Endothelial cell of umbilical vein (primary cell): ENCODE results near the gene MTR. TPM values are rescaled to one million over a fixed set of nuclear protein-coding genes. Genes with fewer than 3 reads are reported as not detected.

ENCODE experiments used
- BruUV-seq: library from RNA; stranded (reverse); fragments of 400-500 nt; replicated peaks from 2 replicates; lab custom pipeline; 2021; lab: Mats Ljungman, UMichigan
- CTCF ChIA-PET: fragments of 300-600, 350-600 bp; sonication (Branson Sonifier 250); formaldehyde crosslinking; loops from one replicate; lab custom pipeline; 2021; ENCODE audit warnings: antibody characterized with exemption, inconsistent platforms; lab: Charles Lee
- POLR2A ChIA-PET: fragments of 300-600, 350-600 bp; sonication (Branson Sonifier 250); formaldehyde crosslinking; loops from one replicate; lab custom pipeline; 2021; ENCODE audit warnings: antibody characterized with exemption, inconsistent platforms; lab: Charles Lee
- DNase-seq: peaks from one replicate; pipeline ENCODE4 v3.0.0-alpha.2; 2011; ENCODE audit warnings: low read depth, low spot score
- FAIRE-seq: peaks from 2 replicates; lab custom pipeline; 2011; peaks lifted over from hg19 to GRCh38; lab: Jason Lieb, UNC
- H2AFZ ChIP-seq: 2 replicates; pipeline ENCODE4 v1.6.0; 2012; ENCODE audit warnings: low read depth, low read length, control low read depth, inconsistent platforms
- H3K27ac ChIP-seq: 2 replicates; pipeline ENCODE4 v1.5.1; 2011; ENCODE audit warnings: low read depth, mild to moderate bottlenecking, control low read depth, low read length, moderate library complexity; ENCODE audit not compliant: insufficient read depth
- H3K27me3 ChIP-seq, 2 experiments: 2 replicates each; pipeline versions ENCODE4 v1.6.0 to v1.6.1; 2011; ENCODE audit warnings: low read length in 2 of 2, mixed read lengths in 1 of 2; ENCODE audit not compliant: control insufficient read depth in 2 of 2, insufficient read depth in 2 of 2
- H3K36me3 ChIP-seq, 2 experiments: 2 replicates in 1 of 2; 3 replicates in 1 of 2; pipeline ENCODE4 v1.5.1; 2011; ENCODE audit warnings: low read length in 2 of 2, mild to moderate bottlenecking in 1 of 2, moderate library complexity in 1 of 2; ENCODE audit not compliant: control insufficient read depth in 2 of 2, insufficient read depth in 2 of 2; ENCODE audit errors: extremely low read depth in 1 of 2
- H3K4me1 ChIP-seq: 3 replicates; pipeline ENCODE4 v1.5.1; 2011; ENCODE audit warnings: mild to moderate bottlenecking, low read length; ENCODE audit not compliant: control insufficient read depth, insufficient read depth; ENCODE audit errors: extremely low read depth
- H3K4me2 ChIP-seq: 2 replicates; pipeline ENCODE4 v1.6.1; 2011; ENCODE audit warnings: low read length, control low read depth, mixed read lengths; ENCODE audit not compliant: insufficient read depth
- H3K4me3 ChIP-seq, 3 experiments: fragments of 200-600 bp in 1 of 3; sonication (generic), shearing (Covaris generic) in 1 of 3; replicated peaks in 1 of 3; 2 replicates each; pipeline ENCODE4 v1.5.1; 2011 to 2016; ENCODE audit warnings: control low read depth in 3 of 3, low read length in 3 of 3, mild to moderate bottlenecking in 2 of 3, inconsistent platforms in 1 of 3, low read depth in 1 of 3, moderate library complexity in 1 of 3; ENCODE audit not compliant: insufficient read depth in 1 of 3
- H3K79me2 ChIP-seq: 2 replicates; pipeline ENCODE4 v1.6.0; 2012; ENCODE audit warnings: low read length, inconsistent platforms; ENCODE audit not compliant: control insufficient read depth, insufficient read depth
- H3K9ac ChIP-seq: replicated peaks from 2 replicates; pipeline ENCODE3; 2011; ENCODE audit warnings: low read length, control low read depth; ENCODE audit not compliant: insufficient read depth; ENCODE audit errors: extremely low read depth
- H3K9me1 ChIP-seq: replicated peaks from 3 replicates; pipeline ENCODE4 v1.6.0; 2011; ENCODE audit warnings: mild to moderate bottlenecking, low read length; ENCODE audit not compliant: control insufficient read depth, insufficient read depth; ENCODE audit errors: extremely low read depth
- H3K9me3 ChIP-seq: replicated peaks from 2 replicates; pipeline ENCODE4 v1.5.1; 2012; ENCODE audit warnings: low read length, inconsistent platforms; ENCODE audit not compliant: control insufficient read depth, insufficient read depth
- H4K20me1 ChIP-seq: replicated peaks from 2 replicates; pipeline ENCODE3; 2011; ENCODE audit warnings: mild to moderate bottlenecking, low read length; ENCODE audit not compliant: control insufficient read depth, insufficient read depth; ENCODE audit errors: extremely low read depth
- EZH2 ChIP-seq: IDR thresholded peaks from 2 replicates; pipeline ENCODE4 v1.6.1; 2012; ENCODE audit warnings: borderline replicate concordance, low read depth, mild to moderate bottlenecking, moderate library complexity, low read length, inconsistent platforms; ENCODE audit not compliant: severe bottlenecking
- FOS ChIP-seq: IDR thresholded peaks from 2 replicates; pipeline ENCODE4 v1.6.1; 2011; ENCODE audit warnings: mild to moderate bottlenecking, low read length, moderate library complexity, borderline replicate concordance; ENCODE audit not compliant: insufficient read depth
- GATA2 ChIP-seq: IDR thresholded peaks from 2 replicates; pipeline ENCODE4 v1.7.0; 2011; ENCODE audit warnings: low read depth, mild to moderate bottlenecking, moderate library complexity, mixed read lengths, low read length; ENCODE audit not compliant: insufficient read length, insufficient read depth
- JUN ChIP-seq: IDR thresholded peaks from 2 replicates; pipeline ENCODE4 v1.6.1; 2011; ENCODE audit warnings: borderline replicate concordance, low read depth; ENCODE audit not compliant: insufficient read length, insufficient read depth
- MAX ChIP-seq: IDR thresholded peaks from 2 replicates; pipeline ENCODE4 v1.6.1; 2011; ENCODE audit not compliant: insufficient read depth, insufficient read length
- MYC ChIP-seq: IDR thresholded peaks from one replicate; pipeline ENCODE4 v1.6.1; 2011; ENCODE audit warnings: mild to moderate bottlenecking, low read depth, low read length
- POLR2A ChIP-seq: IDR thresholded peaks from 2 replicates; pipeline ENCODE4 v1.6.1; 2012; ENCODE audit warnings: low read depth, mild to moderate bottlenecking, control low read depth, low read length
- POLR2AphosphoS5 ChIP-seq: IDR thresholded peaks from 2 replicates; pipeline ENCODE4 v1.6.1; 2012; ENCODE audit warnings: low read depth, mild to moderate bottlenecking, control low read depth, low read length, moderate library complexity; ENCODE audit not compliant: insufficient read depth
- dilution Hi-C: fragments of 300-500 bp; cut with MboI; formaldehyde crosslinking; loops from one replicate; pipeline ENCODE4 v1.15.0; 2019; ENCODE audit warnings: low sequenced_read_pairs; ENCODE audit not compliant: extremely low pct_ligation_motif_present
- intact Hi-C: fragments of 100-400 bp; cut with micrococcal nuclease; formaldehyde crosslinking; loops from one replicate; pipeline ENCODE4 v1.10.0; 2022
- polyA plus RNA-seq, 4 experiments: library from polyadenylated mRNA; depleted of rRNA in 3 of 4; stranded (reverse) in 3 of 4; unstranded in 1 of 4; fragments of >200 nt; gene quantifications; 2 replicates each; pipeline versions ENCODE4 v1.2.1 to v1.2.3, GENCODE V29; 2011 to 2012; ENCODE audit warnings: missing spikeins in 1 of 4
- total RNA-seq: library from RNA; stranded (reverse); gene quantifications from 2 replicates; pipeline ENCODE4 v1.2.3, GENCODE V29; 2021
- TF ChIP-seq, protein P1 (sequence below), 2 donors: IDR thresholded peaks; 1 replicate in 1 of 2; 2 replicates in 1 of 2; pipeline ENCODE4 v1.5.1; 2011; ENCODE audit warnings: low read length in 2 of 2, mild to moderate bottlenecking in 2 of 2, moderate library complexity in 2 of 2, control low read depth in 1 of 2, inconsistent platforms in 1 of 2, low read depth in 1 of 2; ENCODE audit not compliant: insufficient read depth in 1 of 2; ENCODE audit errors: extremely low read depth in 1 of 2

Gene MTR
- total and polyA plus RNA-seq, 2 donors (not counting 3 experiments of a cell fraction or from before 2014, with no cell fraction given), result 6.7 to 45.2 TPM

- H3K36me3 ChIP-seq, result no peaks in the 10 kb centered on the region
- no peak overlapping the region for H3K27ac ChIP-seq
- TF ChIP-seq MAX, result no peak
- TF ChIP-seq EZH2, result no peak
- TF ChIP-seq FOS, result no peak
- no peak for TF ChIP-seq JUN
- no peak for TF ChIP-seq GATA2
- TF ChIP-seq, protein P1, sequence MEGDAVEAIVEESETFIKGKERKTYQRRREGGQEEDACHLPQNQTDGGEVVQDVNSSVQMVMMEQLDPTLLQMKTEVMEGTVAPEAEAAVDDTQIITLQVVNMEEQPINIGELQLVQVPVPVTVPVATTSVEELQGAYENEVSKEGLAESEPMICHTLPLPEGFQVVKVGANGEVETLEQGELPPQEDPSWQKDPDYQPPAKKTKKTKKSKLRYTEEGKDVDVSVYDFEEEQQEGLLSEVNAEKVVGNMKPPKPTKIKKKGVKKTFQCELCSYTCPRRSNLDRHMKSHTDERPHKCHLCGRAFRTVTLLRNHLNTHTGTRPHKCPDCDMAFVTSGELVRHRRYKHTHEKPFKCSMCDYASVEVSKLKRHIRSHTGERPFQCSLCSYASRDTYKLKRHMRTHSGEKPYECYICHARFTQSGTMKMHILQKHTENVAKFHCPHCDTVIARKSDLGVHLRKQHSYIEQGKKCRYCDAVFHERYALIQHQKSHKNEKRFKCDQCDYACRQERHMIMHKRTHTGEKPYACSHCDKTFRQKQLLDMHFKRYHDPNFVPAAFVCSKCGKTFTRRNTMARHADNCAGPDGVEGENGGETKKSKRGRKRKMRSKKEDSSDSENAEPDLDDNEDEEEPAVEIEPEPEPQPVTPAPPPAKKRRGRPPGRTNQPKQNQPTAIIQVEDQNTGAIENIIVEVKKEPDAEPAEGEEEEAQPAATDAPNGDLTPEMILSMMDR (IDR thresholded peaks at IDR 0.05; ENCODE audit: extremely low read depth in 1 of 2, insufficient read depth in 1 of 2, low read depth in 1 of 2, low read length in 2 of 2), result no peak
- no peak for TF ChIP-seq POLR2A
- no peak for TF ChIP-seq POLR2AphosphoS5
- TF ChIP-seq MYC, result no peak
- no TSS peak for BruUV-seq
- H3K9ac ChIP-seq, result no peak overlapping the region
- no peak overlapping the region for H3K4me2 ChIP-seq
- no peaks in the 10 kb centered on the region for H3K4me1 ChIP-seq
- intact Hi-C loops (no loop called here), dilution Hi-C loops (no loop called here)
- H3K9me1 ChIP-seq, result no peaks in the 10 kb centered on the region
- POLR2A ChIA-PET, result no interaction called here
- FAIRE-seq (no peak), DNase-seq (no peak)
- H3K79me2 ChIP-seq, result no peaks in the 10 kb centered on the region
- CTCF ChIA-PET, result interaction anchor here (1.8 to 3.9 kb wide), 8 partner anchors 10 to 801 kb away, joined by 5 to 32 read pairs (median 20); partner anchors contain the start of gene MTR
- no peaks in the 10 kb centered on the region for H4K20me1 ChIP-seq
- no peaks in the 10 kb centered on the region for H3K9me3 ChIP-seq
- no peak overlapping the region for H3K4me3 ChIP-seq
- no peaks in the 10 kb centered on the region for H3K27me3 ChIP-seq
- H2AFZ ChIP-seq, result no peak overlapping the region
These were observed 34.1 kb upstream of the MTR start for GRCh38 chr1:236760986-236761385.
